MCF 10A (cell line): Measurements from ENCODE around the gene DHX35. TPM values are rescaled to one million over a fixed set of nuclear protein-coding genes. Genes with fewer than 3 reads are reported as not detected.
"Not testable (repeated sequence)": the region's sequence is repeated elsewhere in the genome, so short reads cannot be mapped to it uniquely, and the experiment has no call there.

Experiments used
- BruUV-seq: library from RNA; stranded (reverse); fragments of 400-500 nt; replicated peaks from 2 replicates; lab custom pipeline; 2021; lab: Mats Ljungman, UMichigan
- CTCF ChIA-PET: fragments of 300-600 bp; sonication (Branson Sonifier 250); formaldehyde crosslinking; extraction: SDS; loops from one replicate; lab custom pipeline; 2021; ENCODE audit warnings: antibody characterized with exemption, inconsistent platforms; lab: Yijun Ruan, JAX
- POLR2A ChIA-PET: fragments of 300-600, 350-650 bp; sonication (Branson Sonifier 250); formaldehyde crosslinking; extraction: SDS; loops from one replicate; lab custom pipeline; 2020; ENCODE audit warnings: antibody characterized with exemption, inconsistent platforms; lab: Yijun Ruan, JAX
- DNase-seq: peaks from one replicate; pipeline ENCODE4 v3.0.0-alpha.2; 2018; ENCODE audit not compliant: unreplicated experiment
- H3K27ac Mint-ChIP-seq: one replicate; pipeline ENCODE4 v1.8.0; 2022; ENCODE audit warnings: mild to moderate bottlenecking, low read depth, mixed read lengths; ENCODE audit not compliant: unreplicated experiment
- H3K27me3 Mint-ChIP-seq: one replicate; pipeline ENCODE4 v1.8.0; 2022; ENCODE audit warnings: mixed read lengths; ENCODE audit not compliant: insufficient read depth, unreplicated experiment
- H3K36me3 Mint-ChIP-seq: one replicate; pipeline ENCODE4 v1.8.0; 2022; ENCODE audit warnings: mild to moderate bottlenecking, moderate library complexity, mixed read lengths; ENCODE audit not compliant: insufficient read depth, unreplicated experiment
- H3K4me1 Mint-ChIP-seq: one replicate; pipeline ENCODE4 v1.8.0; 2022; ENCODE audit warnings: mixed read lengths; ENCODE audit not compliant: insufficient read depth, unreplicated experiment
- H3K4me3 Mint-ChIP-seq: one replicate; pipeline ENCODE4 v1.8.0; 2022; ENCODE audit warnings: mild to moderate bottlenecking, moderate library complexity, mixed read lengths; ENCODE audit not compliant: unreplicated experiment
- H3K9me3 Mint-ChIP-seq: one replicate; pipeline ENCODE4 v1.8.0; 2022; ENCODE audit warnings: mixed read lengths; ENCODE audit not compliant: unreplicated experiment
- CTCF ChIP-seq: fragments of 200-600 bp; IDR thresholded peaks from one replicate; pipeline ENCODE4 v1.8.0; 2022; ENCODE audit warnings: antibody characterized with exemption, mild to moderate bottlenecking; ENCODE audit not compliant: unreplicated experiment
- intact Hi-C: fragments of 100-400 bp; cut with micrococcal nuclease; formaldehyde crosslinking; loops from 2 replicates; pipeline ENCODE4 v1.14.1; 2022
- total RNA-seq: library from RNA; stranded (reverse); gene quantifications from 2 replicates; pipeline ENCODE4 v1.2.3, GENCODE V29; 2022

DHX35 gene
- total RNA-seq, 1 experiment from 2014 or later, result 7.8 TPM

GRCh38 chr20:38953630-38954340 lies 8.4 kb upstream of the DHX35 start:
- CTCF ChIA-PET, result interaction anchor here (0.6 to 1.5 kb wide), 7 partner anchors 8 to 218 kb away, joined by 3 to 9 read pairs (median 3); partner anchors contain the start of gene DHX35
- Mint-ChIP-seq H3K36me3 (peaks cover 30% of the 10 kb centered on the region), H3K27ac (no peak overlapping the region), H3K9me3 (no peaks in the 10 kb centered on the region), H3K4me1 (no peaks in the 10 kb centered on the region), H3K4me3 (no peak overlapping the region), H3K27me3 (no peaks in the 10 kb centered on the region)
- DNase-seq, result no peak
- POLR2A ChIA-PET, result interaction anchor here (0.7 kb wide), 1 partner anchor 920 kb away, joined by 3 read pairs; no protein-coding TSS in a partner anchor
- no TSS peak for BruUV-seq
- no peak for TF ChIP-seq CTCF
- intact Hi-C loops, result no loop called here

GRCh38 chr20:38957235-38957876 lies 4.8 kb upstream of the DHX35 start:
- ChIA-PET CTCF (interaction anchor here (1.0 to 1.6 kb wide), 2 partner anchors 21 to 89 kb away, joined by 3 to 6 read pairs; no protein-coding TSS in a partner anchor), POLR2A (no interaction called here)
- no peak for TF ChIP-seq CTCF
- Mint-ChIP-seq H3K27me3 (no peaks in the 10 kb centered on the region), H3K4me3 (no peak overlapping the region), H3K4me1 (peaks cover 12% of the 10 kb centered on the region), H3K36me3 (peaks cover 8% of the 10 kb centered on the region), H3K9me3 (no peaks in the 10 kb centered on the region), H3K27ac (peak overlapping the region; percentile 35)
- intact Hi-C loops, result no loop called here
- no peak for DNase-seq
- BruUV-seq, result no TSS peak

GRCh38 chr20:38957915-38958485 lies 4.1 kb upstream of the DHX35 start:
- H3K4me3 Mint-ChIP-seq, result no peak overlapping the region
- no peaks in the 10 kb centered on the region for H3K9me3 Mint-ChIP-seq
- H3K27me3 Mint-ChIP-seq, result no peaks in the 10 kb centered on the region
- intact Hi-C loops, result no loop called here
- H3K27ac Mint-ChIP-seq, result no peak overlapping the region
- H3K36me3 Mint-ChIP-seq, result peaks cover 4% of the 10 kb centered on the region
- DNase-seq, result no peak
- ChIA-PET CTCF (interaction anchor here (1.0 to 1.6 kb wide), 2 partner anchors 21 to 88 kb away, joined by 3 to 6 read pairs; no protein-coding TSS in a partner anchor), POLR2A (interaction anchor here (1.8 kb wide), 1 partner anchor 31 kb away, joined by 5 read pairs; no protein-coding TSS in a partner anchor)
- TF ChIP-seq CTCF, result no peak
- BruUV-seq, result no TSS peak
- H3K4me1 Mint-ChIP-seq, result peaks cover 12% of the 10 kb centered on the region

- ChIA-PET CTCF (interaction anchor here (1.2 to 4.1 kb wide), 2 partner anchors 26 to 33 kb away, joined by 3 to 68 read pairs; partner anchors contain the start of gene FAM83D), POLR2A (interaction anchor here (1.4 to 3.9 kb wide), 6 partner anchors 11 to 212 kb away, joined by 3 to 26 read pairs (median 12); partner anchors contain the start of gene ACTR5)
- H3K27ac Mint-ChIP-seq, H3K36me3 Mint-ChIP-seq, BruUV-seq, DNase-seq, H3K27me3 Mint-ChIP-seq, H3K9me3 Mint-ChIP-seq, H3K4me3 Mint-ChIP-seq, intact Hi-C loops: not testable (repeated sequence)
- H3K4me1 Mint-ChIP-seq, result peaks cover 19% of the 10 kb centered on the region
Measured at GRCh38 chr20:38960187-38960687, 1.9 kb upstream of the DHX35 start.
